Subcutaneous adipose tissue (tissue), 4 donors: Measurements from ENCODE around the gene SMARCC1. TPM values are rescaled to one million over a fixed set of nuclear protein-coding genes. Genes with fewer than 3 reads are reported as not detected.

Source experiments
- total RNA-seq, 4 donors: library from RNA; depleted of rRNA; stranded (reverse); fragments of >200 nt; gene quantifications; one replicate each; pipeline ENCODE4 v1.1.0, GENCODE V29; 2016
- TF ChIP-seq, protein P1 (sequence below): fragments of 450-650 bp; IDR thresholded peaks from one replicate; pipeline ENCODE4 v1.5.1; 2016; ENCODE audit warnings: low read depth, mild to moderate bottlenecking, control low read depth, antibody characterized with exemption, moderate library complexity

SMARCC1 gene
- total RNA-seq, 4 donors from 2014 or later = 25.8 to 29.2 (median 26.1) TPM

DNA sequence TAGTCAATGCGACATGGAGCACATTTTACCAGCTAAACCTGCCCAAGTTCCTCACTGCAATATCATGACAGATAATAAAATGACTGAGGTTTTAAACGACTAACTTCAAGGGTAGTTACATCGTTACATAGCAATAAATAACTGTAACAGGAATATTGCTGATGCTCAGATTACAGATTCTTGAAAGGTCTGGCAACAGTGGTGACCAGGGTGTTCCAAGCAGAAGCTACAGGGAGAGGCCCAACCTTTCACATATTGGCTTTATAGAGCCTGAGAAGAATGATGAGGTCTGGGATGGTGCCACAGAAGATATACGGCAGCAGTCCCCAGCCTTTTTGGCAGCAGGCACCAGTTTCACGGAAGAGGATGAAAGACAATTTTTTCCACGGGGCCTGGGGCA, 151.9 kb downstream of the SMARCC1 start:
- TF ChIP-seq, protein P1, sequence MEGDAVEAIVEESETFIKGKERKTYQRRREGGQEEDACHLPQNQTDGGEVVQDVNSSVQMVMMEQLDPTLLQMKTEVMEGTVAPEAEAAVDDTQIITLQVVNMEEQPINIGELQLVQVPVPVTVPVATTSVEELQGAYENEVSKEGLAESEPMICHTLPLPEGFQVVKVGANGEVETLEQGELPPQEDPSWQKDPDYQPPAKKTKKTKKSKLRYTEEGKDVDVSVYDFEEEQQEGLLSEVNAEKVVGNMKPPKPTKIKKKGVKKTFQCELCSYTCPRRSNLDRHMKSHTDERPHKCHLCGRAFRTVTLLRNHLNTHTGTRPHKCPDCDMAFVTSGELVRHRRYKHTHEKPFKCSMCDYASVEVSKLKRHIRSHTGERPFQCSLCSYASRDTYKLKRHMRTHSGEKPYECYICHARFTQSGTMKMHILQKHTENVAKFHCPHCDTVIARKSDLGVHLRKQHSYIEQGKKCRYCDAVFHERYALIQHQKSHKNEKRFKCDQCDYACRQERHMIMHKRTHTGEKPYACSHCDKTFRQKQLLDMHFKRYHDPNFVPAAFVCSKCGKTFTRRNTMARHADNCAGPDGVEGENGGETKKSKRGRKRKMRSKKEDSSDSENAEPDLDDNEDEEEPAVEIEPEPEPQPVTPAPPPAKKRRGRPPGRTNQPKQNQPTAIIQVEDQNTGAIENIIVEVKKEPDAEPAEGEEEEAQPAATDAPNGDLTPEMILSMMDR = no peak

DNA sequence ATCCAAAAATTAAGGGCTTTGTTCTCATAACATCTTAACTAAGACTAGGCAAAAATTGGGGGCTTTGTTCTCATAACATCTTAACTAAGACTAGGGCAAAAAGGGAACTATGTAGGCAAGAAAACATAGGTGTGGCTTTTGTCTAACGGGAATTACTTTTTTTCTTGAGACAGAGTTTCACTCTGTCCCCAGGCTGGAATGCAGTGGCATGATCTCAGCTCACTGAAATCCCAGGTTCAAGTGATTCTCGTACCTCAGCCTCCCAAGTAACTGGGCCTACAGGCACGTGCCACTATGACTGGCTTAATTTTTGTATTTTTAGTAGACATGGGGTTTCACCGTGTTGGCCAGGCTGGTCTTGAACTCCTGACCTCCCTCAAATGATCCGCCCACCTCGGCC, 153.3 kb downstream of the SMARCC1 start:
- TF ChIP-seq, protein P1 = no peak

DNA sequence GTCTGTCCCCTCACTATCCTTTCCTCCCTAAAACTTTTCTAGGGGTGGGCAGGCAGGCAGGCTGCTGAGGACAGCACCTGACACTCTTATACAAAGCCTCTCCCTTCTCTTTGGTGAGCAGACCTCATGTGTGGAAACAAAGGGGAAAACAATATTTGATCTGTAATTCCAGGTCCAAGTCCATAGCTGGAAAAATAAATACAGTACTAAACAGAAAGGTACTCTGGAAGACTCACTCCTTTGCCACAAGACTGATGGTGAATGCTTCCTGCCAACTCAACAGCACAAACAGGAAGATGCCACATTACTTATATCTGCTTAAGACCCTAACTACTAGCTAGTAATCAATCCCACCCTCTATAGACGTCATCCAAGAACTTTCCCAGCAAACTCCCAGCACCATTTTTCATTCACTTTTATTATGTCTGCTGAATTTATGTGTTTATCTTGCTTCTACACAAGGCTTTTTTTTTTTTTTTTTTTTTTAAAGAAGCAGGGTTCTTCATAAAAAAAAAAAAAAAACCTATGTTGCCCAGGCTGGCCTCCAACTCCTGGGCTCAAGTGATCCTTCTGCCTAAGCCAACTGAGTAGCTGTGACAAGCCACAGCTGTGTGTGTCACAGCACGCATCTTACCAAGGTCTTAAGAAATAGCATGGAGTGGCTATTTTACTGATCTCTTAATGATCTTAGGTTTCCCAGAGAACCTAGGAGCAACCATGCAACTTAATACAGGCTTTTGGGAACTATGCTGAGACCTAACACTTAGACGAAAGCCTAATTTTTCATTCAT, 158.8 kb downstream of the SMARCC1 start:
- TF ChIP-seq, protein P1 = no peak

DNA sequence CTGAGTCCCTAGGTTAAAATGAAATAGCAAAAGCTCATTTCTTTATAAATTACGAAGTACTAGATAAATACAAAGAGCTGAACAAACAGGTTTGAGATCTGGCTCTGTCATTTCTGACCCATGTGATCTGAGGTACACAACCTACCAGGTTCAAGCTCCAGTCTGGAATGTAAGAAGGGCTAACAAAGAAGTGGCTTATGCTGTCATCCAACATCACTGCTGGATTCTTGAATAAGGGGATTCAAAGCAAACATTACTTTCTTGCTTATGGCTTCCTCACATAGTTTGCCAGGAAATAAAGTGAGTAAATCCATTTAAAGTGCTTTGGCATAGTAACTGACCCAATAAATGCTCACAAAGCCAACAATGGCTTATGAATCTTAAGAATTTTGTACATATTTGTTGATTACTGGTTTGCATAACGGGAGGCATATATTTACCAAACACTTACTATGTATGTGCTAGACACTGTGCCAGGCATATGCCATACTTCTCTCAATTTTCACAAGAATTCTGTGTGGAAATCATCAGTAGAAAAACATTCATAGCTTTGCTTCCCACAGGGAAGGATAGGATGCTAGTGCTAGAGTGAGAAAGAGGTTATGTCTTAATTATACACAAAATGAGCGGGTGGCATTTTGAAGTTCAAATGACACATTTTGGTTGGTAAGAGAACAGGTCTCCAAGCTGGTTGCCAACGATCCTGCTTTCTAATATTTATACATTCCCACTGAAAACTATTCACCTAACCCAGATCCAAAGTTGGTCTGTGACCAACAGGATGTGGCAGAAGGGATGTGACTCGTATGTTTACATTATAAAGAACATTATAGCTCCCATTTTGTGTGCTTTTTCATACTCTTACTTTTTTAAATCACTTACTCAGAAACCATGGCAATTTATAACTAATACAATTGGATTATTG, 164.3 kb downstream of the SMARCC1 start:
- TF ChIP-seq, protein P1 = no peak

DNA sequence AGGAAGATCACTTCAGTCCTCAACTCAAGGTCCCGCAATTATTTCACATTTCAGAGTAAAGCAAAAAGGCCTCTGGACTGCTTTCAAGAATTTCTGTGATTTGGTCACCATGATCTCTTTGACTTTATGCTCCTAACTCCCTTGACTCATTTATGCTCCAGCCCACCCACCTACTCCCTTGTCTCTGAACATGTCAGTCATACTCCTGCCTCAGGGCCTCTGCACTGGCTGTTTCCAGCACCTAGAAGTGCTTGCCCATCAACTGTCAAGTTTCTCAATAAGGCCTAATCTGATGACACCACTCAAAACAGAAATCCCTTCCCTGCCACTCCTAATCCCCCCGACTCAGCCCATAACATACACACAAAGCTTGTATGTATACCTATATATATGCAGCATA, 166.9 kb downstream of the SMARCC1 start:
- TF ChIP-seq, protein P1 = no peak

DNA sequence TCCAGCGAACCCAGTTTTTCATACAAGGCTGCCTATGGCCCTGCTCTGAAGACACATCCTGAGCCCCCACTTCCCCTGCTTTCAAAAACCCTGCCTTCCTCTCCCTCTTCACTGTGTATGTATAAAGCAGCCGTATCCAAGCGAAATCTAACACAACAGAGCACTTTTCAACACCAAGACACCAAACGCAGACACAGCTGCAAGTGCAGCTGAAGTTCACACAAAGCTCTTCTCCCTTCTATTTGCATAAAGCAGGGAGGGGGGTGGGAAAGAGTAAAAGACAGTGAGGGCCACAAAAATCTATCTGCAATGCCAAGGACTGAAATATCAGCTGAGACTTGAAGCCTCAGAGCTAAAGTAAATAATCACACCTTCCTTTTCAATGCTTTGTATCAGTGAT, 168.0 kb downstream of the SMARCC1 start:
- TF ChIP-seq, protein P1 = no peak

DNA sequence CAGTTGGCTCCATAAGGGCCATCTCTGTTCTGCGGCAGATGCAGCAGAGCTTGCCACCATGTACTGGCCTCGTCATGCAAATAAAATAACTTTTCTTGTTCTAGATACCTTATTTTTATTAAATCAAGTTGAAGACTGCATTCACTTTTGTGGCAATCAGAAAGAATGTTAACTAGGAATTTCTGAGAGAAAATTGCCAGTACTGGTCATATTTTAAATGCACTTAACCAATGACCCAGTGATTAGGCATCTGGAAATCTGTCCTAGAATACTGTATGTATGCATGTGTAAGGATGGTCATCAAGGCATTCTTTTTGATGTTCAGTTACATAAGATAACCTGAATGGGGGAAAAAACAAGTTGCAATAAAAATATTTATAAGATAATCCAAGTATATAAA, 168.8 kb downstream of the SMARCC1 start:
- TF ChIP-seq, protein P1 = no peak
